BE2C (cell line): Measurements from ENCODE around the gene BRINP2.

Source experiments
- DNase-seq: peaks from one replicate; pipeline ENCODE4 v3.0.0-alpha.2; 2020
- H3K27me3 ChIP-seq: fragments of 250-450 bp; sonication (Bioruptor Pico); 2 replicates; pipeline ENCODE4 v1.5.1; 2020; ENCODE audit warnings: mild to moderate bottlenecking
- H3K36me3 ChIP-seq: fragments of 250-450 bp; sonication (Bioruptor Pico); 2 replicates; pipeline ENCODE4 v1.5.1; 2020; ENCODE audit warnings: mild to moderate bottlenecking
- H3K4me1 ChIP-seq: fragments of 250-450 bp; sonication (Bioruptor Pico); 2 replicates; pipeline ENCODE4 v1.5.1; 2020
- H3K4me3 ChIP-seq: 2 replicates; pipeline ENCODE4 v1.5.1; 2011; ENCODE audit warnings: low read depth, low read length
- H3K9me3 ChIP-seq: fragments of 250-450 bp; sonication (Bioruptor Pico); 2 replicates; pipeline ENCODE4 v1.5.1; 2020
- TF ChIP-seq, protein P1 (sequence below): IDR thresholded peaks from 2 replicates; pipeline ENCODE4 v1.5.1; 2012; ENCODE audit warnings: mild to moderate bottlenecking, low read depth, low read length

The BRINP2 gene

DNA sequence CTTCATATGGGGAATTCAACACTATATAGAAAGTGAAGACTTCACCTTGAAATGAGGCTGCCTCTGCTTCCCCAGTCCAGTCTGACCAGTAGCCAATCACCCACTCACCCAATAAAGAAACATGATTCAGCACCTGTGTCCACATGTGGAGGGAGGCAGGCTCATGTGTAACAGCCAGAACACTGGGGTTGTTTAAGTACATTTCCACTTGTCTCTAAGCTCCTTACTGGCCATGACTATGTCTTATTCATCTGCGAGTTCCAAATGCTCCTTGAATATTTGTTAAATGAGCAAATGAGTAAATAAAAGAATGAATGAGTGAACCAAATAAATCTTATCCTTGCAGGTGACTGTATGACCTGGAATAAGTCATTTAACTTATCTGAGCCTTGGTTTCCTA is 100.1 kb downstream of the BRINP2 start:
- Histone ChIP-seq H3K36me3 (no peaks in the 10 kb centered on the region), H3K4me3 (no peak overlapping the region), H3K4me1 (no peaks in the 10 kb centered on the region), H3K9me3 (no peaks in the 10 kb centered on the region), H3K27me3 (no peaks in the 10 kb centered on the region)
- TF ChIP-seq, protein P1, sequence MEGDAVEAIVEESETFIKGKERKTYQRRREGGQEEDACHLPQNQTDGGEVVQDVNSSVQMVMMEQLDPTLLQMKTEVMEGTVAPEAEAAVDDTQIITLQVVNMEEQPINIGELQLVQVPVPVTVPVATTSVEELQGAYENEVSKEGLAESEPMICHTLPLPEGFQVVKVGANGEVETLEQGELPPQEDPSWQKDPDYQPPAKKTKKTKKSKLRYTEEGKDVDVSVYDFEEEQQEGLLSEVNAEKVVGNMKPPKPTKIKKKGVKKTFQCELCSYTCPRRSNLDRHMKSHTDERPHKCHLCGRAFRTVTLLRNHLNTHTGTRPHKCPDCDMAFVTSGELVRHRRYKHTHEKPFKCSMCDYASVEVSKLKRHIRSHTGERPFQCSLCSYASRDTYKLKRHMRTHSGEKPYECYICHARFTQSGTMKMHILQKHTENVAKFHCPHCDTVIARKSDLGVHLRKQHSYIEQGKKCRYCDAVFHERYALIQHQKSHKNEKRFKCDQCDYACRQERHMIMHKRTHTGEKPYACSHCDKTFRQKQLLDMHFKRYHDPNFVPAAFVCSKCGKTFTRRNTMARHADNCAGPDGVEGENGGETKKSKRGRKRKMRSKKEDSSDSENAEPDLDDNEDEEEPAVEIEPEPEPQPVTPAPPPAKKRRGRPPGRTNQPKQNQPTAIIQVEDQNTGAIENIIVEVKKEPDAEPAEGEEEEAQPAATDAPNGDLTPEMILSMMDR: no peak
- DNase-seq: no peak

DNA sequence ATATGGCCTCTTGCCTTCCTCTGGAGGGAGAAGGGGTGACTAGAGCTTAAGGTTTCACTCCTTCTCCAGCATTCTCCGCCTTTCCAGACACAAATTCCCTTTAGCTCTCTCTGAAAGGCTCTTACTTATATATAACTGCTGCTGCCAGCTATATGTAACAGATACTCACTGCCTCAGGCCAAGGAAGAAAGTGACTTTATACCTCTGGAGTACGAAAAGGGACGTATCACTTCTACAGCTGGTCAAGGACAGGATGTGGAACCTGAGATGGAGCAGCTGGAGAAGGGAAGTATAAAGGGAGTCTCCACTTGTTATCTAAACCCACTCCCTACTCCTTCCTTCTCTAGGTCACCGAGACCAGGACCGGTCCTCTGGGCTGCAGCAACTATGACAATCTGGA is 102.4 kb downstream of the BRINP2 start:
- Histone ChIP-seq H3K9me3 (no peaks in the 10 kb centered on the region), H3K4me3 (no peak overlapping the region), H3K36me3 (no peaks in the 10 kb centered on the region), H3K27me3 (no peaks in the 10 kb centered on the region), H3K4me1 (no peaks in the 10 kb centered on the region)
- TF ChIP-seq, protein P1: no peak
- no peak for DNase-seq

- no peak for DNase-seq
- no peaks in the 10 kb centered on the region for H3K9me3 ChIP-seq
These were observed 104.0 kb downstream of the BRINP2 start for GRCh38 chr1:177274687-177275211.

GRCh38 chr1:177275736-177276135 is 105.0 kb downstream of the BRINP2 start:
- no peak for DNase-seq
- no peaks in the 10 kb centered on the region for H3K27me3 ChIP-seq
- no peaks in the 10 kb centered on the region for H3K9me3 ChIP-seq
- no peak overlapping the region for H3K4me3 ChIP-seq
- no peaks in the 10 kb centered on the region for H3K36me3 ChIP-seq
- TF ChIP-seq, protein P1: no peak
- no peaks in the 10 kb centered on the region for H3K4me1 ChIP-seq

More at GRCh38 chr1:177274687-177275211, 104.0 kb downstream of the BRINP2 start:
- Histone ChIP-seq H3K27me3 (no peaks in the 10 kb centered on the region), H3K4me1 (no peaks in the 10 kb centered on the region), H3K36me3 (no peaks in the 10 kb centered on the region), H3K4me3 (no peak overlapping the region)
- TF ChIP-seq, protein P1: no peak

- Histone ChIP-seq H3K27me3 (no peaks in the 10 kb centered on the region), H3K4me3 (no peak overlapping the region), H3K9me3 (no peaks in the 10 kb centered on the region), H3K4me1 (no peaks in the 10 kb centered on the region), H3K36me3 (no peaks in the 10 kb centered on the region)
- TF ChIP-seq, protein P1: no peak
- DNase-seq: no peak
These were observed 108.0 kb downstream of the BRINP2 start for GRCh38 chr1:177278626-177279390.

- Histone ChIP-seq H3K36me3 (no peaks in the 10 kb centered on the region), H3K4me3 (no peak overlapping the region), H3K27me3 (no peaks in the 10 kb centered on the region), H3K9me3 (no peaks in the 10 kb centered on the region), H3K4me1 (no peaks in the 10 kb centered on the region)
- no peak for DNase-seq
- TF ChIP-seq, protein P1: no peak
These were observed 111.1 kb downstream of the BRINP2 start for GRCh38 chr1:177281901-177282300.
